ENCODE measurements around the gene P2RY12.

The P2RY12 gene

DNA sequence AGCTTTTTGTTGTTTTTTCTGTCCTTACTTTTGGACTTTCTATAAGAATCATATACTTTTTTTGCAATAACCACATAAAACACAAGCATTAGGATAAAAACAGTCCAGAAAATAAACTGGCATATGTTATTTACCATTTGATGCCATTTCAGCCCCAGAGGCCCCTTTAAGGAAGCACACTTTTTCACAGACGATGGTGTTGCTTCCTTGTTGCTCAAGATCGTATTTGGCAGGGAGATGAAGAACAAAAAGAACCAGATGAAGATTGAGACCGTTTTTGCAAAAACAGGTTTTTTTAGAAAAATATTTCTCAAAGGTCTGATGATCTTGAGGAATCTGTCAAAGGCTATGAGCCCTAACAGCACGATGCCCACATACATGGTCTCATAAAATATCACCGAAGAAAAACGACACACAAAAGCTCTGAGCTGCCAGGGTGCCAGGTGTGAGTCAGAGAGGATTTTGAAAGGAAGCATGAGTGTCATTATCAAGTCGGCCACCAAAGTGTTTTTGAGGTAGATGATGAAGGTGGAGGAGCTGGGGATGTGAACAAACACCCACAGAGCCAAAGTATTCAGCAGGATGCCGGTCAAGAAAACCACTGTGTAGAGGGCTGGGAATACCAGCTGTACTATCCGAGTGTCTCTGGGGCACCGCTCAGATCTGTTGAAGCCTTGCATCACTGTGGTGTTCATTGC is 56.1 kb downstream of the P2RY12 start:
- H3K36me3 ChIP-seq: no peaks in the 10 kb centered on the region
- H3K27ac ChIP-seq: no peak overlapping the region
- peak overlapping the region in 1 of 2 donors; percentile 0 for H3K4me3 ChIP-seq
- H3K27me3 ChIP-seq: no peaks in the 10 kb centered on the region
- H3K4me1 ChIP-seq: peaks cover 0 to 7% (median 0%) of the 10 kb centered on the region in 4 donors
- TF ChIP-seq, protein P1, sequence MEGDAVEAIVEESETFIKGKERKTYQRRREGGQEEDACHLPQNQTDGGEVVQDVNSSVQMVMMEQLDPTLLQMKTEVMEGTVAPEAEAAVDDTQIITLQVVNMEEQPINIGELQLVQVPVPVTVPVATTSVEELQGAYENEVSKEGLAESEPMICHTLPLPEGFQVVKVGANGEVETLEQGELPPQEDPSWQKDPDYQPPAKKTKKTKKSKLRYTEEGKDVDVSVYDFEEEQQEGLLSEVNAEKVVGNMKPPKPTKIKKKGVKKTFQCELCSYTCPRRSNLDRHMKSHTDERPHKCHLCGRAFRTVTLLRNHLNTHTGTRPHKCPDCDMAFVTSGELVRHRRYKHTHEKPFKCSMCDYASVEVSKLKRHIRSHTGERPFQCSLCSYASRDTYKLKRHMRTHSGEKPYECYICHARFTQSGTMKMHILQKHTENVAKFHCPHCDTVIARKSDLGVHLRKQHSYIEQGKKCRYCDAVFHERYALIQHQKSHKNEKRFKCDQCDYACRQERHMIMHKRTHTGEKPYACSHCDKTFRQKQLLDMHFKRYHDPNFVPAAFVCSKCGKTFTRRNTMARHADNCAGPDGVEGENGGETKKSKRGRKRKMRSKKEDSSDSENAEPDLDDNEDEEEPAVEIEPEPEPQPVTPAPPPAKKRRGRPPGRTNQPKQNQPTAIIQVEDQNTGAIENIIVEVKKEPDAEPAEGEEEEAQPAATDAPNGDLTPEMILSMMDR (IDR thresholded peaks at IDR 0.05): no peak
- H3K9me3 ChIP-seq: no peaks in the 10 kb centered on the region
- intact Hi-C loops (cut with DNase I; ENCODE audit: low total_unique reads): no loop called here
- no peak for DNase-seq

GRCh38 chr3:151327571-151328198 is 56.9 kb downstream of the P2RY12 start:
- peaks cover 0 to 7% (median 0%) of the 10 kb centered on the region in 4 donors for H3K4me1 ChIP-seq
- H3K4me3 ChIP-seq: peak overlapping the region in 1 of 2 donors; percentile 0
- DNase-seq: no peak
- TF ChIP-seq, protein P1 (IDR thresholded peaks at IDR 0.05): peak; percentile 12 to 34
- intact Hi-C loops (cut with DNase I; ENCODE audit: low total_unique reads): no loop called here
- no peaks in the 10 kb centered on the region for H3K27me3 ChIP-seq
- H3K36me3 ChIP-seq: no peaks in the 10 kb centered on the region
- H3K9me3 ChIP-seq: no peaks in the 10 kb centered on the region
- no peak overlapping the region for H3K27ac ChIP-seq

- no peak for DNase-seq
- TF ChIP-seq, protein P1 (IDR thresholded peaks at IDR 0.05): no peak
- Histone ChIP-seq H3K9me3 (no peaks in the 10 kb centered on the region), H3K36me3 (no peaks in the 10 kb centered on the region), H3K27ac (no peak overlapping the region), H3K4me3 (no peak overlapping the region), H3K27me3 (no peaks in the 10 kb centered on the region), H3K4me1 (peaks cover 0 to 4% (median 0%) of the 10 kb centered on the region in 4 donors)
- intact Hi-C loops (cut with DNase I; ENCODE audit: low total_unique reads): no loop called here
Observed at GRCh38 chr3:151322511-151322910, 62.0 kb downstream of the P2RY12 start.

DNA sequence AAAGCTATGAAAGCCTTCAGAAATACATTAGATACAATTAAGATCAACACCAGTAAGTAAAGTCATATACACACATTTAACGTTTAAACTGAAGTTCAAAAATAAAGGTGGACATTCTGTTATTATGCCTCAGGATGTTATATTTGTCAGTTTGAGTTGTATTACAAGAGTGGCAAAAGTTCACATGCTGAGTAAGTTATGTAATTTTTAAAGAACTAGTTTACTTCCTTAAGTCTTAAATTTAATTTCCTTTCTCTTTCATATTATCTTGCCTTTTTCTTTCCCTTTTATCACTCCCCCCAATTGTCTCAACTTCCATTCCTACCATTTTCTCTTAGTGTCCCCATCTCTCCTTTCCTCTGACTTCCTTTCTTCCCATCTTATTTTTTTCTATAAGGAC is 63.0 kb downstream of the P2RY12 start:
- TF ChIP-seq, protein P1 (IDR thresholded peaks at IDR 0.05): no peak
- H3K4me3 ChIP-seq: no peak overlapping the region
- no peaks in the 10 kb centered on the region for H3K9me3 ChIP-seq
- DNase-seq: no peak
- no peaks in the 10 kb centered on the region for H3K27me3 ChIP-seq
- H3K4me1 ChIP-seq: no peaks in the 10 kb centered on the region
- intact Hi-C loops (cut with DNase I; ENCODE audit: low total_unique reads): no loop called here
- no peak overlapping the region for H3K27ac ChIP-seq
- H3K36me3 ChIP-seq: no peaks in the 10 kb centered on the region

GRCh38 chr3:151320131-151320530 is 64.4 kb downstream of the P2RY12 start:
- no peaks in the 10 kb centered on the region for H3K4me1 ChIP-seq
- intact Hi-C loops (cut with DNase I; ENCODE audit: low total_unique reads): no loop called here
- TF ChIP-seq, protein P1 (IDR thresholded peaks at IDR 0.05): no peak
- H3K36me3 ChIP-seq: no peaks in the 10 kb centered on the region
- H3K4me3 ChIP-seq: no peak overlapping the region
- no peak overlapping the region for H3K27ac ChIP-seq
- H3K27me3 ChIP-seq: no peaks in the 10 kb centered on the region
- H3K9me3 ChIP-seq: no peaks in the 10 kb centered on the region
- DNase-seq: no peak

Data from tibial artery (tissue), 4 donors.